Measurements from ENCODE around the gene YEATS4. TPM values are rescaled to one million over a fixed set of nuclear protein-coding genes. Genes with fewer than 3 reads are reported as not detected.

Gene YEATS4
- total and polyA plus RNA-seq, 2 experiments from 2014 or later = 64.7 to 90.5 TPM

GRCh38 chr12:69435644-69436043, 76.1 kb downstream of the YEATS4 start:
- H3K9me3 Mint-ChIP-seq = no peaks in the 10 kb centered on the region
- H3K4me3 Mint-ChIP-seq = no peak overlapping the region
- no peaks in the 10 kb centered on the region for H3K9me2 ChIP-seq (ENCODE audit: insufficient read depth)
- H3K27ac Mint-ChIP-seq = no peak overlapping the region
- H3K36me3 ChIP-seq (ENCODE audit: insufficient read depth) = no peaks in the 10 kb centered on the region
- no peak for TF ChIP-seq JUNB (IDR thresholded peaks at IDR 0.05; ENCODE audit: unreplicated experiment)
- TF ChIP-seq CREB1 (CRISPR knock-in tag; IDR thresholded peaks at IDR 0.05; ENCODE audit: low read depth) = no peak
- TF ChIP-seq, protein P1, sequence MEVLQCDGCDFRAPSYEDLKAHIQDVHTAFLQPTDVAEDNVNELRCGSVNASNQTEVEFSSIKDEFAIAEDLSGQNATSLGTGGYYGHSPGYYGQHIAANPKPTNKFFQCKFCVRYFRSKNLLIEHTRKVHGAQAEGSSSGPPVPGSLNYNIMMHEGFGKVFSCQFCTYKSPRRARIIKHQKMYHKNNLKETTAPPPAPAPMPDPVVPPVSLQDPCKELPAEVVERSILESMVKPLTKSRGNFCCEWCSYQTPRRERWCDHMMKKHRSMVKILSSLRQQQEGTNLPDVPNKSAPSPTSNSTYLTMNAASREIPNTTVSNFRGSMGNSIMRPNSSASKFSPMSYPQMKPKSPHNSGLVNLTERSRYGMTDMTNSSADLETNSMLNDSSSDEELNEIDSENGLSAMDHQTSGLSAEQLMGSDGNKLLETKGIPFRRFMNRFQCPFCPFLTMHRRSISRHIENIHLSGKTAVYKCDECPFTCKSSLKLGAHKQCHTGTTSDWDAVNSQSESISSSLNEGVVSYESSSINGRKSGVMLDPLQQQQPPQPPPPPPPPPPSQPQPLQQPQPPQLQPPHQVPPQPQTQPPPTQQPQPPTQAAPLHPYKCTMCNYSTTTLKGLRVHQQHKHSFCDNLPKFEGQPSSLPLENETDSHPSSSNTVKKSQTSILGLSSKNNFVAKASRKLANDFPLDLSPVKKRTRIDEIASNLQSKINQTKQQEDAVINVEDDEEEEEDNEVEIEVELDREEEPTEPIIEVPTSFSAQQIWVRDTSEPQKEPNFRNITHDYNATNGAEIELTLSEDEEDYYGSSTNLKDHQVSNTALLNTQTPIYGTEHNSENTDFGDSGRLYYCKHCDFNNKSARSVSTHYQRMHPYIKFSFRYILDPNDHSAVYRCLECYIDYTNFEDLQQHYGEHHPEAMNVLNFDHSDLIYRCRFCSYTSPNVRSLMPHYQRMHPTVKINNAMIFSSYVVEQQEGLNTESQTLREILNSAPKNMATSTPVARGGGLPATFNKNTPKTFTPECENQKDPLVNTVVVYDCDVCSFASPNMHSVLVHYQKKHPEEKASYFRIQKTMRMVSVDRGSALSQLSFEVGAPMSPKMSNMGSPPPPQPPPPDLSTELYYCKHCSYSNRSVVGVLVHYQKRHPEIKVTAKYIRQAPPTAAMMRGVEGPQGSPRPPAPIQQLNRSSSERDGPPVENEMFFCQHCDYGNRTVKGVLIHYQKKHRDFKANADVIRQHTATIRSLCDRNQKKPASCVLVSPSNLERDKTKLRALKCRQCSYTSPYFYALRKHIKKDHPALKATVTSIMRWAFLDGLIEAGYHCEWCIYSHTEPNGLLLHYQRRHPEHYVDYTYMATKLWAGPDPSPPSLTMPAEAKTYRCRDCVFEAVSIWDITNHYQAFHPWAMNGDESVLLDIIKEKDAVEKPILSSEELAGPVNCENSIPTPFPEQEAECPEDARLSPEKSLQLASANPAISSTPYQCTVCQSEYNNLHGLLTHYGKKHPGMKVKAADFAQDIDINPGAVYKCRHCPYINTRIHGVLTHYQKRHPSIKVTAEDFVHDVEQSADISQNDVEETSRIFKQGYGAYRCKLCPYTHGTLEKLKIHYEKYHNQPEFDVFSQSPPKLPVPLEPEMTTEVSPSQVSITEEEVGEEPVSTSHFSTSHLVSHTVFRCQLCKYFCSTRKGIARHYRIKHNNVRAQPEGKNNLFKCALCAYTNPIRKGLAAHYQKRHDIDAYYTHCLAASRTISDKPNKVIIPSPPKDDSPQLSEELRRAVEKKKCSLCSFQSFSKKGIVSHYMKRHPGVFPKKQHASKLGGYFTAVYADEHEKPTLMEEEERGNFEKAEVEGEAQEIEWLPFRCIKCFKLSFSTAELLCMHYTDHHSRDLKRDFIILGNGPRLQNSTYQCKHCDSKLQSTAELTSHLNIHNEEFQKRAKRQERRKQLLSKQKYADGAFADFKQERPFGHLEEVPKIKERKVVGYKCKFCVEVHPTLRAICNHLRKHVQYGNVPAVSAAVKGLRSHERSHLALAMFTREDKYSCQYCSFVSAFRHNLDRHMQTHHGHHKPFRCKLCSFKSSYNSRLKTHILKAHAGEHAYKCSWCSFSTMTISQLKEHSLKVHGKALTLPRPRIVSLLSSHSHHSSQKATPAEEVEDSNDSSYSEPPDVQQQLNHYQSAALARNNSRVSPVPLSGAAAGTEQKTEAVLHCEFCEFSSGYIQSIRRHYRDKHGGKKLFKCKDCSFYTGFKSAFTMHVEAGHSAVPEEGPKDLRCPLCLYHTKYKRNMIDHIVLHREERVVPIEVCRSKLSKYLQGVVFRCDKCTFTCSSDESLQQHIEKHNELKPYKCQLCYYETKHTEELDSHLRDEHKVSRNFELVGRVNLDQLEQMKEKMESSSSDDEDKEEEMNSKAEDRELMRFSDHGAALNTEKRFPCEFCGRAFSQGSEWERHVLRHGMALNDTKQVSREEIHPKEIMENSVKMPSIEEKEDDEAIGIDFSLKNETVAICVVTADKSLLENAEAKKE (CRISPR knock-in tag; IDR thresholded peaks at IDR 0.05) = no peak
- no peak for TF ChIP-seq EZH2phosphoT487 (IDR thresholded peaks at IDR 0.05; ENCODE audit: unreplicated experiment)
- TF ChIP-seq NANOG (IDR thresholded peaks at IDR 0.05; ENCODE audit: borderline replicate concordance) = no peak
- TF ChIP-seq EZH2 (IDR thresholded peaks at IDR 0.05; ENCODE audit: low read depth, unreplicated experiment) = no peak
- TF ChIP-seq STAT1 (IDR thresholded peaks at IDR 0.05; ENCODE audit: unreplicated experiment) = no peak
- H3K79me2 ChIP-seq (replicated peaks; ENCODE audit: insufficient read depth) = no peaks in the 10 kb centered on the region
- no peaks in the 10 kb centered on the region for H4K20me1 ChIP-seq (replicated peaks; ENCODE audit: insufficient read depth)
- no peak overlapping the region for H3K4me2 ChIP-seq
- no peaks in the 10 kb centered on the region for H3F3A ChIP-seq (replicated peaks; ENCODE audit: low read depth)
- DNase-seq (ENCODE audit: low spot score) = no peak
- no peaks in the 10 kb centered on the region for H3K36me3 Mint-ChIP-seq (ENCODE audit: low read depth)
- no peak overlapping the region for H3K27ac ChIP-seq (ENCODE audit: low read depth)
- H3K27me3 ChIP-seq (ENCODE audit: insufficient read depth) = no peaks in the 10 kb centered on the region
- no peak for ATAC-seq
- no peak overlapping the region for H3K4me3 ChIP-seq
- H2AFZ ChIP-seq = no peak overlapping the region
- H3K27me3 Mint-ChIP-seq (ENCODE audit: insufficient read depth, low read depth, poor library complexity) = peaks cover 9% of the 10 kb centered on the region
- no peaks in the 10 kb centered on the region for H3K4me1 Mint-ChIP-seq
- peaks cover 3% of the 10 kb centered on the region; the same call in 1 of the 2 replicates for H3K4me1 ChIP-seq (ENCODE audit: insufficient read depth)

DNA sequence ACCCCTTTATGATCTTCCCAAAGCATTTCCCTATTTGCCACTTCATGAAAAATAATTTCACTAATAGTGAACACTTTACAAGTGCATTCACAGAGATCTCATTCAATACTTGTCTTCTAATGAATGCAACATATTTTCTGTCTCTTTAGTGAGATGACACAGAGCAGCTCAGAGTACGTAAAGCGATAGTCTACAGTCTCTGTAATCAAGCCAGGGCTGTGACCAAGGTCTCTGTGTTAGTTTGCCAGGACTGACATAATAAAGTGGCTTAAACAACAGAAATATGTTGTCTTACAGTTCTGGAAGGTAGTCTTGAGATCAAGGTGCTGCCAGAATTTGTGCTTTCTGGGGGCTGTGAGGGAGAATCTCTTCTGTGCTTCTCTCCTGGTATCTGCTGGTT, 77.5 kb downstream of the YEATS4 start:
- Mint-ChIP-seq H3K36me3 (ENCODE audit: low read depth) (no peaks in the 10 kb centered on the region), H3K27me3 (ENCODE audit: insufficient read depth, low read depth, poor library complexity) (peaks cover 6% of the 10 kb centered on the region)
- no peak overlapping the region for H2AFZ ChIP-seq
- TF ChIP-seq, protein P1 (CRISPR knock-in tag; IDR thresholded peaks at IDR 0.05) = no peak
- no peak for TF ChIP-seq POLR2AphosphoS5 (IDR thresholded peaks at IDR 0.05; ENCODE audit: low read depth)

More for the DNA sequence above, 77.5 kb downstream of the YEATS4 start:
- H3K4me2 ChIP-seq = no peak overlapping the region
- Mint-ChIP-seq H3K9me3 (no peaks in the 10 kb centered on the region), H3K27ac (no peak overlapping the region), H3K4me3 (no peak overlapping the region), H3K4me1 (no peaks in the 10 kb centered on the region)
- H3K9me2 ChIP-seq (ENCODE audit: insufficient read depth) = no peaks in the 10 kb centered on the region
- no peaks in the 10 kb centered on the region for H3K27me3 ChIP-seq (ENCODE audit: insufficient read depth)
- H3K36me3 ChIP-seq (ENCODE audit: insufficient read depth) = no peaks in the 10 kb centered on the region
- H4K20me1 ChIP-seq (replicated peaks; ENCODE audit: insufficient read depth) = no peaks in the 10 kb centered on the region
- H3K27ac ChIP-seq (ENCODE audit: low read depth) = no peak overlapping the region
- no peaks in the 10 kb centered on the region for H3K79me2 ChIP-seq (replicated peaks; ENCODE audit: insufficient read depth)
- H3F3A ChIP-seq (replicated peaks; ENCODE audit: low read depth) = no peaks in the 10 kb centered on the region
- H3K4me1 ChIP-seq (ENCODE audit: insufficient read depth) = peaks cover 3% of the 10 kb centered on the region; the same call in 1 of the 2 replicates
- ATAC-seq (no peak), DNase-seq (ENCODE audit: low spot score) (no peak)
- H3K4me3 ChIP-seq = no peak overlapping the region
